H9 (cell line): ENCODE measurements around the gene DMD. TPM values are rescaled to one million over a fixed set of nuclear protein-coding genes. Genes with fewer than 3 reads are reported as not detected.

Experiments
- DNase-seq: peaks from one replicate; pipeline ENCODE4 v3.0.0-alpha.2; 2017
- H2AFZ ChIP-seq: one replicate; pipeline ENCODE4 v1.6.1; 2013; ENCODE audit warnings: mild to moderate bottlenecking, low read length, control low read depth, moderate library complexity
- H2AK5ac ChIP-seq: 2 replicates; pipeline ENCODE4 v1.6.1; 2013; ENCODE audit warnings: low read length, control low read depth, mixed read lengths; ENCODE audit not compliant: insufficient read length
- H2BK120ac ChIP-seq: one replicate; pipeline ENCODE4 v1.6.1; 2013; ENCODE audit warnings: low read depth, mild to moderate bottlenecking, low read length, control low read depth, inconsistent platforms; ENCODE audit not compliant: poor library complexity, severe bottlenecking
- H2BK12ac ChIP-seq: 2 replicates; pipeline ENCODE4 v1.6.1; 2013; ENCODE audit warnings: low read length, control low read depth, mixed read lengths, low read depth; ENCODE audit not compliant: insufficient read length
- H2BK15ac ChIP-seq: 2 replicates; pipeline ENCODE4 v1.6.1; 2013; ENCODE audit warnings: low read depth, low read length, control low read depth
- H2BK20ac ChIP-seq: one replicate; pipeline ENCODE4 v1.6.1; 2013; ENCODE audit warnings: low read depth, mild to moderate bottlenecking, low read length, control low read depth, inconsistent platforms; ENCODE audit not compliant: poor library complexity, severe bottlenecking
- H2BK5ac ChIP-seq: 2 replicates; pipeline ENCODE4 v1.6.1; 2013; ENCODE audit warnings: low read length, control low read depth, mixed read lengths; ENCODE audit not compliant: insufficient read length
- H3K14ac ChIP-seq: 2 replicates; pipeline ENCODE4 v1.6.1; 2013; ENCODE audit warnings: low read length, control low read depth; ENCODE audit not compliant: insufficient read depth
- H3K18ac ChIP-seq: 2 replicates; pipeline ENCODE4 v1.6.1; 2013; ENCODE audit warnings: low read depth, mild to moderate bottlenecking, mixed read lengths, low read length, control low read depth; ENCODE audit not compliant: insufficient read length
- H3K23ac ChIP-seq: 2 replicates; pipeline ENCODE4 v1.6.1; 2013; ENCODE audit warnings: low read length, control low read depth, mixed read lengths, low read depth; ENCODE audit not compliant: insufficient read length
- H3K23me2 ChIP-seq: 2 replicates; pipeline ENCODE4 v1.6.1; 2013; ENCODE audit warnings: low read depth, mild to moderate bottlenecking, mixed read lengths, low read length, control low read depth; ENCODE audit not compliant: insufficient read length, poor library complexity, severe bottlenecking
- H3K27ac ChIP-seq: 2 replicates; pipeline ENCODE4 v1.5.1; 2013; ENCODE audit warnings: low read length, control low read depth, mixed read lengths, low read depth; ENCODE audit not compliant: insufficient read length
- H3K27me3 ChIP-seq: 2 replicates; pipeline ENCODE4 v1.6.1; 2013; ENCODE audit warnings: low read length, control low read depth, inconsistent platforms; ENCODE audit not compliant: insufficient read depth
- H3K4ac ChIP-seq: 2 replicates; pipeline ENCODE4 v1.6.1; 2013; ENCODE audit warnings: low read depth, mild to moderate bottlenecking, control low read depth, inconsistent platforms, low read length, moderate library complexity
- H3K4me1 ChIP-seq: 2 replicates; pipeline ENCODE4 v1.6.1; 2013; ENCODE audit warnings: low read length, control low read depth, inconsistent platforms; ENCODE audit not compliant: insufficient read depth
- H3K4me2 ChIP-seq: 2 replicates; pipeline ENCODE4 v1.6.1; 2013; ENCODE audit warnings: low read length, control low read depth, mixed read lengths; ENCODE audit not compliant: insufficient read length, insufficient read depth
- H3K56ac ChIP-seq: 2 replicates; pipeline ENCODE4 v1.6.1; 2013; ENCODE audit warnings: low read depth, mild to moderate bottlenecking, mixed read lengths, low read length, control low read depth; ENCODE audit not compliant: insufficient read length
- H3K79me1 ChIP-seq: 2 replicates; pipeline ENCODE4 v1.6.1; 2013; ENCODE audit warnings: low read depth, mild to moderate bottlenecking, moderate library complexity, low read length, control low read depth, inconsistent platforms; ENCODE audit not compliant: insufficient read depth, poor library complexity, severe bottlenecking
- H3K79me2 ChIP-seq: 2 replicates; pipeline ENCODE4 v1.6.1; 2013; ENCODE audit warnings: low read length, control low read depth, inconsistent platforms; ENCODE audit not compliant: insufficient read depth
- H3K9ac ChIP-seq: 2 replicates; pipeline ENCODE4 v1.6.1; 2013; ENCODE audit warnings: low read length, control low read depth, mixed read lengths; ENCODE audit not compliant: insufficient read length; ENCODE audit errors: extremely low read depth
- H3K9me3 ChIP-seq: one replicate; pipeline ENCODE4 v1.6.1; 2013; ENCODE audit warnings: low read depth, low read length, inconsistent platforms; ENCODE audit not compliant: control insufficient read depth
- H3T11ph ChIP-seq: one replicate; pipeline ENCODE4 v1.6.1; 2013; ENCODE audit warnings: mild to moderate bottlenecking, low read length, control low read depth, inconsistent platforms
- H4K20me1 ChIP-seq: one replicate; pipeline ENCODE4 v1.6.1; 2013; ENCODE audit not compliant: control insufficient read depth, insufficient read length, insufficient read depth
- H4K5ac ChIP-seq: 2 replicates; pipeline ENCODE4 v1.6.1; 2013; ENCODE audit warnings: low read depth, mild to moderate bottlenecking, mixed read lengths, low read length, control low read depth; ENCODE audit not compliant: insufficient read length
- H4K8ac ChIP-seq: replicated peaks from 2 replicates; pipeline ENCODE4 v1.6.1; 2013; ENCODE audit warnings: low read length, control low read depth, mixed read lengths, low read depth; ENCODE audit not compliant: insufficient read length
- H4K91ac ChIP-seq: 2 replicates; pipeline ENCODE4 v1.6.1; 2013; ENCODE audit warnings: low read depth, mild to moderate bottlenecking, moderate library complexity, mixed read lengths, low read length, control low read depth; ENCODE audit not compliant: insufficient read length
- H3K27ac Mint-ChIP-seq, 3 experiments: 2 replicates in 2 of 3; 3 replicates in 1 of 3; pipeline ENCODE4 v1.8.0; 2020 to 2021; ENCODE audit warnings: mixed read lengths in 3 of 3, mild to moderate bottlenecking in 1 of 3, moderate library complexity in 1 of 3
- H3K27me3 Mint-ChIP-seq: 2 replicates; pipeline ENCODE4 v1.8.0; 2021; ENCODE audit warnings: low read depth, mild to moderate bottlenecking, moderate library complexity, mixed read lengths
- H3K36me3 Mint-ChIP-seq, 3 experiments: 2 replicates in 2 of 3; 3 replicates in 1 of 3; pipeline ENCODE4 v1.8.0; 2020 to 2021; ENCODE audit warnings: low read depth in 3 of 3, mixed read lengths in 3 of 3; ENCODE audit not compliant: insufficient read depth in 1 of 3
- H3K4me1 Mint-ChIP-seq, 2 experiments: 2 replicates each; pipeline ENCODE4 v1.8.0; 2020; ENCODE audit warnings: mixed read lengths in 2 of 2
- H3K4me3 Mint-ChIP-seq, 2 experiments: 2 replicates in 1 of 2; 3 replicates in 1 of 2; pipeline ENCODE4 v1.8.0; 2020 to 2021; ENCODE audit warnings: mild to moderate bottlenecking in 2 of 2, mixed read lengths in 2 of 2, moderate library complexity in 1 of 2
- H3K9me3 Mint-ChIP-seq, 2 experiments: 2 replicates in 1 of 2; 3 replicates in 1 of 2; pipeline ENCODE4 v1.8.0; 2020; ENCODE audit warnings: mild to moderate bottlenecking in 2 of 2, mixed read lengths in 2 of 2, moderate library complexity in 1 of 2
- CTCF ChIP-seq: fragments of 200-600 bp; sonication (generic); conservative IDR thresholded peaks from 3 replicates; pipeline ENCODE4 v1.8.0; 2021; ENCODE audit warnings: antibody characterized with exemption, mild to moderate bottlenecking
- WGBS: extraction: QIAGEN DNeasy Blood & Tissue Kit; methylation state at CpG from one replicate; pipeline ENCODE4 v1.1.7; 2013; ENCODE audit warnings: missing lambda C conversion rate, low lambda C conversion rate, mixed read lengths; ENCODE audit not compliant: insufficient read length; ENCODE audit errors: extremely low coverage; 5-methylcytosine and 5-hydroxymethylcytosine counted together
- total RNA-seq: library from RNA; stranded (reverse); gene quantifications from 2 replicates; pipeline ENCODE4 v1.2.1, GENCODE V29; 2021

The DMD gene
- total RNA-seq, 1 experiment from 2014 or later, result 3.8 TPM

GRCh38 chrX:32533848-32534247 is 677.5 kb downstream of the DMD start:
- H4K91ac ChIP-seq, result no peak overlapping the region
- H4K20me1 ChIP-seq, result no peaks in the 10 kb centered on the region
- no peak overlapping the region for H2BK12ac ChIP-seq
- H2BK15ac ChIP-seq, result no peak overlapping the region
- Mint-ChIP-seq H3K4me1 (peaks cover 25 to 34% of the 10 kb centered on the region in 2 experiments), H3K27ac (no peak overlapping the region), H3K4me3 (no peak overlapping the region), H3K36me3 (peaks cover 0 to 5% (median 0%) of the 10 kb centered on the region in 3 experiments; a peak in 2 of 7 replicates), H3K9me3 (peaks cover 6 to 37% of the 10 kb centered on the region in 2 experiments; a peak in 4 of 5 replicates), H3K27me3 (no peaks in the 10 kb centered on the region)
- no peak overlapping the region for H3K4me2 ChIP-seq
- H3K14ac ChIP-seq, result no peak overlapping the region
- H3T11ph ChIP-seq, result no peak overlapping the region
- H3K79me2 ChIP-seq, result no peaks in the 10 kb centered on the region
- H3K4ac ChIP-seq, result no peak overlapping the region
- DNase-seq, result no peak
- no peak overlapping the region for H2AFZ ChIP-seq
- no peaks in the 10 kb centered on the region for H3K23me2 ChIP-seq
- no peak overlapping the region for H4K8ac ChIP-seq
- no peaks in the 10 kb centered on the region; the same call in 1 of the 2 replicates for H3K4me1 ChIP-seq
- no peak overlapping the region for H3K23ac ChIP-seq
- H3K9ac ChIP-seq, result no peak overlapping the region
- H3K27me3 ChIP-seq, result no peaks in the 10 kb centered on the region
- H2AK5ac ChIP-seq, result no peak overlapping the region
- no peak overlapping the region for H4K5ac ChIP-seq
- H3K9me3 ChIP-seq, result no peaks in the 10 kb centered on the region
- no CpG with 5 or more reads among the region's 4 CpGs for WGBS
- H2BK5ac ChIP-seq, result no peak overlapping the region
- no peak for TF ChIP-seq CTCF
- H2BK120ac ChIP-seq, result no peak overlapping the region
- H2BK20ac ChIP-seq, result no peak overlapping the region
- H3K27ac ChIP-seq, result no peak overlapping the region
- H3K79me1 ChIP-seq, result no peaks in the 10 kb centered on the region
- H3K56ac ChIP-seq, result no peak overlapping the region
- no peak overlapping the region for H3K18ac ChIP-seq
